GM19025 (cell line): ENCODE data around the gene MED12.

Experiments used
- ATAC-seq: cut with Tn5 transposase; IDR thresholded peaks from one replicate; pipeline ENCODE4 v1.9.1; 2021; ENCODE audit warnings: mild to moderate bottlenecking, low read depth, moderate library complexity; ENCODE audit not compliant: unreplicated experiment

Gene MED12

DNA sequence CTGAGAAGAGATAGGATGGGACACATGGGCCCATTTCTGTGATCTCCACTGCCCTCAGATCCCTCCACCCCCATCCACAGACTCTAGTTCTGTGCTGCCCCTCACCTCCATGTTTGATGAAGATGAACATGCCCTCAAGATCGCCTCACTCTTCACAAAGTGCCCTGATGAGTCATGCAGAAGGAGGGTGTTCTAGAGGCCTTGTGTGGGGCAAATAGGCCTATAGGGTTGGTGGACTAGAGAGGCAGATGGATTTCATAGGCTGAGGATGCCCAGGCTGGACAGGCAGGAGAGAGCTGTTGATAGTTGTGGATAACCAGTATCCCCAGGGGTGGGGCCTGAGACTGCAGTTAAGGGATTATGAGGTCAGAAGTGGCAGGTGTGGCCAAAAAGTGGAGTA is 12.0 kb upstream of the MED12 start, which contains the start of gene CXorf65:
Gene CXorf65 (minus strand): TSS at position 314 of the 400 bp plus-strand sequence. CDS start 184 bp downstream, at position 130.
- no peak for ATAC-seq

DNA sequence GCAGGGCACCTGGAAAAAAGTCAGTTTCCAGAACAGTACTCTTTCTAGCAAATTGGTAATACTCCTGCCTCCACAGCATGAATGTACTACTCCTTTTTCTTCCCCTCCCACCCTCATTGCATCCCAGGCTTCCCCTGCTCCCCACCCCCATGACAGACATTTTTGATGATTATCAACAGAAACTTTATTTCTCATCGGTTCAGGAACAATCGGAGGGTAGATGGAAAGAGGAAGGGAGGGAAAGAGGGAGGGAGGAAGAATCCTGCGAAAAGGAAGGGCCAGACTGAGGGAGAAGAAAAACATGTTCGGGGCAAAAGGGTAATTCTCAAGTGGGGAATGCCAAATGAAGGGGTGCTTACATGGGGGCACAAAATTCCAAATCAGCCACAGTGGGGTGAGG is 11.2 kb upstream of the MED12 start:
- no peak for ATAC-seq

DNA sequence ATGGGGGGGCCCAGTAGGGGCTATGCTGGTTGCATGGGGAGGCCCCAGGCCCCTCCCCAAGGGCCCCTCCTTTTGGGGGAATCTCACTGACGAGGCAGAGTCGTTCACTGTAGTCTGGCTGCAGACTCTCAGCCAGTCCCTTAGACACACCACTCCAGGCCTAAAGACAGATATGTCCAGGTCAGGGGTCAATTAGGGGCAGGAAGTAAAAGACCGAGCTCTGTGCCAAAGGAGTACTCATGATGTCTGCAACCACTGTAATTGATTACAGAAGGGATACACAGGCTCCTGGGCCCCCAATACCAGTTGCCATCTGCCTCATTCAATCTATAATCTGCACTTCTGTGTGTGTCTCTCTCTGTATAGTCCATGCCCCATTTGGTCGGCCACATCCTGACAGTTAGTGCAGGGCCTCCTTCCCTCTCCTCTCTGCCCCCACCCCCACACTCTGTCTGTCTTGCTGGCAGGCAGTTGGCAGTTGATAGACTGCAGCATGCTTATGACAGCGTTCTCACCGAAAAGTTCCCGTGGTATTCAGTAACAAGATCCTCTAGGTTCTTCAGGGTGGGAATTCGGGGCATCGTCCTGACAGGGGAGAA is 10.5 kb upstream of the MED12 start:
- ATAC-seq, result no peak

DNA sequence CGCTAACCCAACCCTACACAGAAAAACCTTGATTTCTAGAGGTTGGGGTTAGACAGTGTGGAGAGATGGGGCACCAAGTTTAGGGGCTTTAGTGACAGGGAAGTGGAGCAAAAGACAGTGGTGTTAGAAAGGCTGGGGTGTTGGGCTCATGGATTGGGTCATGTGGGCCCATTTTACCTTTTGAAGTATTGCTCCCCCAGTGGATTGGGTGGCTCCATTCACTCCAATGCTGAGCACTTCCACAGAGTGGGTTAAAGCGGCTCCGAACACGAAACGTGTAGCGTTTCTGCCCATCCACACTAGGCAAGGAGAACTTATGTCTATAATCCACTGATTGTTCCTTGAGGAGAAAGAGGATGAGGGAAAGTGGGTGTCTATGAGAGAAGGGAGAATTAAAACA is 9.3 kb upstream of the MED12 start:
- no peak for ATAC-seq

DNA sequence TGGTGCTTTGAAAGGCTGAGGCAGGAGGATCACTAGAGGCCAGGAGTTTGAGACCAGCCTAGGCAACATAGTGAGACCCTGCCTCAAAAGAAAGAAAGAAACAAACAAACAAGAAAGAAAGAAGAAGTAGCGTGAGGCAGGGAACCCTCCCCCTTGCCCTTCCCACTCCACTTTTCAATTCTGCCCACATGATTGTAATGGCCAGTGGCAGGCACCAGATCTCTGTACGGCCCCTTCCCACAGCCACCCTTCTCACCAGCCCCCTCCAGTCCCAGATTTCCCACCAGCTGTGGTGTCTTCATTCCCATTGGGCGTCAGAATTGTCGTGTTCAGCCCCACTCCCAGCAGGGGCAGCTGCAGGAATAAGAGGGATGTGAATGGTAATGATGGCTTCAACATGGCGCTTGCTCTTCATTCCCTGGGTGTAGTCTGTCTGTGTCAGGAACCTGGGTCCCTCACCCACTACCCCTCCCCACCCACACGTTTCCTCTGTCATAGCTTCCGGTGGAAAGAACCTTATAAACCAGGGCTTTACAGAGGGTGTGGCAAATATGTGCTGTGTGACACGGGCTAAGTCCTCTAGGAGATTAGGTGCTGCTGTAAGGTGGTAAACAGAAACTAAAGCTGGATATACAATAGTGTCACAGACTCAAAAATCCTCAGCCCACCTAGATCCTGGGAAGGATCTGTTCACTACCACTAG is 7.1 kb upstream of the MED12 start, which contains the start of gene IL2RG:
Gene IL2RG (minus strand): TSS at position 437 of the 703 bp plus-strand sequence. CDS start 38 bp downstream, at position 399.
- ATAC-seq, result peak; percentile 83

DNA sequence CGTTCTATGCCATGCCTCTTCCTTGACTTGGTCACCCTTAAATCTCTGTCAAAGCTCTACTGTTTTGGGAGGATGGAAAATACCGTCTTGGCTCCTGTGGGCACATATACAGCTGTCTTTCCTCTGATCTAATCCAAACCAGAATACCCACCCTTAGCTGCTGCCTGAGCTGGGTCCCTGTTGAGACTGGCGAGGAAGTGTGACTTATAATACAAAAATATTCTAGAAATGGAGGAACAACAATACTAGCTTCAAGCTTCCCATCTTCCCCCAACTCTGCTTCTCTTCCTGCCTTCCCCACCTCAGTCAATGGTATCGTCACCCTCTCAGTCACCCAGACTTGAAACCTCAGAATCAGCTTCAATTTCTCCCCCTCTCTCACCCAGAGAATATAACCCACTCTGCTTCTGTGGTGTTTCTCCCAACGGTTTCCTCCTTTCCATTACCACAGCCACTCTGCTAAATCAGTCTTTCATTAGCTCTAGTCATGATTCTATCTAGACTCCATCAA is 6.4 kb upstream of the MED12 start:
- peak; percentile 27 for ATAC-seq

DNA sequence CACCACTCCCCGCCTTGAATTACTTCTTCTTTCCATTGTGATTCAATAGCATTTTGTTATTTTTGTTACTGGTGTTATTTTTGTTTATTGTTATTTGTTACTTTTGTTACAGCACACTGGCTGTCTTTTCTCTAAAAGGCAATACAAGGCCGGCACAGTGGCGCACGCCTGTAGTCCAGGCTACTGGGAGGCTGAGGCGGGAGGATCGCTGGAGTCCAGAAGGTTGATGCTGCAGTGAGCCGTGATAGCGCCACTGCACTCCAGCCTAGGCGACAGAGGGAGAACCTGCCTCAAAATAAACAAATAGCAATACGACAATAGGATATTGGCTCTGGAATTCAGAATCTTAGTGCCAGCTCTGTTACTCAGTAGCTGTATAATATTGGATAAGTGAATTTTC is 1.0 kb upstream of the MED12 start:
- ATAC-seq, result no peak

DNA sequence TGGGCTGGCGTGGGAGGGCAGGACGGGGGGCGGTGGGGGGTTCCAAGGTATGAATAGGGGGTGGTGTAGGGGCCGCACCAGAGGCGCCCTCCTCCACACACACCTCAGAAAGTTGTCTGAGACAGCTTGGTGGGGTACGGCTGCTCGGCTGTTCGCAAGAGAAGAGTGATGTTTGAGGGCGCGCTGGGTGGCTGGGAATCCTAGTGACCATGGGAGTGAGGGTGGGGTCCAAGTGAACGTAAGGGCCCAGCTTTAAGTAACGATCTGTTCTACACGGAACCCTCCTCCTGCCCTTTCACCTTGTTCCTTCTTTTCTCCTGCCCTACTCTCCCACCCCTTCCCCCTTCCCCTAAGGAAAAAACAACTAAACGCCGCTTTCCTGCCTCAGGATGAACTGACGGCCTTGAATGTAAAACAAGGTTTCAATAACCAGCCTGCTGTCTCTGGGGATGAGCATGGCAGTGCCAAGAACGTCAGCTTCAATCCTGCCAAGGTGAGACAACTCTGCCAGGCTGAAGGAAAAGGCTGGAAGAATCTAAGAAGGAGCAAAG is 664 bp downstream of the MED12 start:
- ATAC-seq, result no peak

DNA sequence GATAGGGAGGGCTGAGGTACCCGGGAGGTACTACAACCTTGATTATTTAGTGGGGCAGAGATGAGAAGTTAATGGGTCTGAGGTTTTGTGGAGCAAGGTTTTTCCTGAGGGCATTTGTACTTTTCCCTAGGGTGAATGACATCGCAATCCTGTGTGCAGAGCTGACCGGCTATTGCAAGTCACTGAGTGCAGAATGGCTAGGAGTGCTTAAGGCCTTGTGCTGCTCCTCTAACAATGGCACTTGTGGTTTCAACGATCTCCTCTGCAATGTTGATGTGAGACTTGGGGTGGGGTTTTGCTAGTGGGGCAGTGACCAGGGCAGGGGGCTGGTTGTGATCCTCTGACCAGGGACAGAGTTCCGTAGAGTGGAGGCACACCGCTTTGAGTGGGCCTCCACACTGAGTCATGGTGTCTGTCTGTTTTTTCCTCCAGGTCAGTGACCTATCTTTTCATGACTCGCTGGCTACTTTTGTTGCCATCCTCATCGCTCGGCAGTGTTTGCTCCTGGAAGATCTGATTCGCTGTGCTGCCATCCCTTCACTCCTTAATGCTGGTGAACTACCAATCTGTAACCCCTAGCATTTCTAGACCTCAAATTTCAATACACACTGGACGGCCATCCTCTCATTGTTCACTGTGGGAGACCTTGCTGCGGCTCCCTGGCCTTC is 9.9 kb downstream of the MED12 start:
- no peak for ATAC-seq

DNA sequence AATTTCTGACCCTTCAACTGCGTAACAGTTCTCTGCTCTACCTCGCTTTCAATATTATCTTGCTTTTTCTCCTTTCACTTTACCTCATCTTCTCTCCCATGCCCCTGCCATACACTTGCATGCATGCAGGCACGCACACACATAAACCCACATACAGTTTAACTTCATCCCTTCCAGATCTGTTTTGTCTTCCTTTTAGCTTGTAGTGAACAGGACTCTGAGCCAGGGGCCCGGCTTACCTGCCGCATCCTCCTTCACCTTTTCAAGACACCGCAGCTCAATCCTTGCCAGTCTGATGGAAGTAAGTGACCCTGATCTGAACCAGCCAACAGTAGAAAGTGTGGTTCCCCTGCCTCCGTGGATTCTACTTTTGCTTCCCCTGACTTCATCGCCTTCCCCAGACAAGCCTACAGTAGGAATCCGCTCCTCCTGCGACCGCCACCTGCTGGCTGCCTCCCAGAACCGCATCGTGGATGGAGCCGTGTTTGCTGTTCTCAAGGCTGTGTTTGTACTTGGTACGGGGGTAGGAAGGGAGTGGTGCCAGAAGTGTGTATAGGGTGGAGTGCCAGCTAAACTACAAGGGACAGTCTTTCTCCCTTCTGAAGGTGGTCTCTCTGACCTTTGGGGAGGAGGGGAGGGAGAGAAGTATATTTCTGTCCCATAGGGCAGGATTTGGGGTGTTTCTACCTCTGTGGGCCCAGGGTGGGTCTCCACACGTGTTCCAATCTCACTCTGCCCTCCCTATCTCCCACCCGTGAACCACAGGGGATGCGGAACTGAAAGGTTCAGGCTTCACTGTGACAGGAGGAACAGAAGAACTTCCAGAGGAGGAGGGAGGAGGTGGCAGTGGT is 10.7 kb downstream of the MED12 start:
- ATAC-seq, result no peak

DNA sequence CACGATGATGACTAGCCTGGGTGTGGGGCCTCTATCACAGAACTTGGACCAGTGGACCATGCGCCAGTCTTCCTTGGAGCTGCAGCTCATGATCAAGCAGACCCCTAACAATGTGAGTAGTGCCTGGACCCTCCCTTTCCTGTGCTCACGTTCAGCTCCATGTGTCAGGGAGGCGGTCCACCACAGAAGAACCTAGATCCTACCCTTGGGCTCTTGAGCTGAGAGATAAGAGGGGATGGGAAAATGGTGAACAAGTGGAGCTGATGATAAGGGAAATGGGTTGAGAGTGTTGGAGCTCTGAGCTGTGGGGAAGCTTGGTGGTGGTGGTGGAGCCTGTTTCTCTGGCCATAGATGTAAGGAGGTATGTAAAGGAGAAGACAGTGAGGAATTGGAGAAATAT is 13.1 kb downstream of the MED12 start:
- no peak for ATAC-seq

DNA sequence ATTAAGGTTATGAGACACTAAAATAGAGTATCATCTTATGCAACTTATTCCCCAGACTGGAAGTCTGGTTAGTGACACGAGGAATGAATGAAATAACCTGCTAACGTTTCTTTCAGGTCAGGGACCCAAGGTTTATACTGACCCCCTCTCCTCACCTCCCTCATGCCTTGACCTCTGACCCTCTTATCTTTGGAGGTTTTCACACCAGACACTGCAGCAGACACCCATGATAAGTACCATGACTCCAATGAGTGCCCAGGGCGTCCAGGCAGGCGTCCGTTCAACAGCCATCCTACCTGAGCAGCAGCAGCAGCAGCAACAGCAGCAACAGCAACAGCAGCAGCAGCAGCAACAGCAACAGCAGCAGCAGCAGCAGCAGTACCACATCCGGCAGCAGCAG is 22.0 kb downstream of the MED12 start:
- no peak for ATAC-seq

DNA sequence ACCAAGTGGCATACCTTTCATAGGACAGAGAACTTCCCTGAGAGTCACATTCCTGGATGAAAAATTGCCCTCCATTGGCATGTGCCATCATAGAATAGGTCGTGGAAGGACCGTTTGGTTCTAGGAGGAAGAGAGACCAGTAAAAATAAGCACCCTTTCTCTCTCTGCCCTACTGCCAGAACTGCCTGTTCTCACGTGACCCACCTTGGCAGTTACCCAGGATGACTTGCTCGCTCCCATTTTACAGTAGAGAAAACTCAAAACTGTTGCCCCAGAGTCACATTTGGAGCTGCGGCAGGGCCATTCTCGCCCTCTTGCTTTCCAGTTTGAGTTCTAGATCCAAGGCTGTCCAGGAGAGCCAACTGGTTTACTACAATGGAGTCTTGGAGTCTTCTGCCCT is 25.1 kb downstream of the MED12 start:
- no peak for ATAC-seq

DNA sequence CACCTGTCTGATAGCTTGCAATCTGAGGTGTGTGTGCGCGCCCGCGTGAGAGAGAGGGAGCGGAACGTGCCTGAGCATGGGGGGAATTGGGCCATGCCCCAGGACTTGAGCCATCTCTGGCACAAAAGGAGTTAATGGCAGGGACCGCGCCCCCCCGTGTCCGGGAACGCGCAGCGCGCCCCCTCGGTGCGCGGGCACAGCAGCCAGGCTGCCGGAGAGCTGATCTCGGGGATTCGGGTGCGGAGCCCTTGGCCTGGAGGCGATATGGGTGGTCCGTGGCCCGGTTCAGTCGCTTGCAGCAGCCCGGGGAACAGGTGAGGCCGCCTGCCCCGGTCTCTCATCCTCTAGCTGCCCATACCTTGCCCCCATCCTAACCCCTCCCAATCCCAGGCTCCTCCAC is 26.3 kb downstream of the MED12 start, which contains the start of gene NLGN3:
Gene NLGN3 (plus strand): TSS at position 191 of the 400 bp plus-strand sequence. CDS start 2,909 bp downstream, outside the sequence.
- ATAC-seq, result no peak

DNA sequence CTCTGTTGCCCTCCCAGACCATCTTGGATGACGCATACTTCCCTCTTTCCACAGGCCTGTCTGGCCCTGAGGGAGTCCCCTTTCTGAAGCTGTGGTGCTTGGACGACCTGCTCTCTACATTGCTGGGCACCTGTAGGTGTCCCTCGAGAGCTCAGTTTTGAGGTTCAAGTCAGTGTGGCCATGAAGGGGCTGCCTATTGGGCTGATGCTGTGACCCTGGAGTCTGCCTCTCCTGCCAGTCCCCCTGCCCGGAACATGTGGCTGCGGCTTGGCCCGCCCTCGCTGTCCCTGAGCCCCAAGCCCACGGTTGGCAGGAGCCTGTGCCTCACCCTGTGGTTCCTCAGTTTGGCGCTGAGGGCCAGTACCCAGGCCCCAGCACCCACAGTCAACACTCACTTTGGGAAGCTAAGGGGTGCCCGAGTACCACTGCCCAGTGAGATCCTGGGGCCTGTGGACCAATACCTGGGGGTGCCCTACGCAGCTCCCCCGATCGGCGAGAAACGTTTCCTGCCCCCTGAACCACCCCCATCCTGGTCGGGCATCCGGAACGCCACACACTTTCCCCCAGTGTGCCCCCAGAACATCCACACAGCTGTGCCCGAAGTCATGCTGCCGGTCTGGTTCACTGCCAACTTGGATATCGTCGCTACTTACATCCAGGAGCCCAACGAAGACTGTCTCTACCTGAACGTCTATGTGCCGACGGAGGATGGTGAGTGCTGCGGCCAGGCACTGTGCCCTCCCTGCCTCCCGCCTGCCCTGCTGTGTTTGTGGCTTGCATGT is 29.3 kb downstream of the MED12 start:
- ATAC-seq, result no peak

DNA sequence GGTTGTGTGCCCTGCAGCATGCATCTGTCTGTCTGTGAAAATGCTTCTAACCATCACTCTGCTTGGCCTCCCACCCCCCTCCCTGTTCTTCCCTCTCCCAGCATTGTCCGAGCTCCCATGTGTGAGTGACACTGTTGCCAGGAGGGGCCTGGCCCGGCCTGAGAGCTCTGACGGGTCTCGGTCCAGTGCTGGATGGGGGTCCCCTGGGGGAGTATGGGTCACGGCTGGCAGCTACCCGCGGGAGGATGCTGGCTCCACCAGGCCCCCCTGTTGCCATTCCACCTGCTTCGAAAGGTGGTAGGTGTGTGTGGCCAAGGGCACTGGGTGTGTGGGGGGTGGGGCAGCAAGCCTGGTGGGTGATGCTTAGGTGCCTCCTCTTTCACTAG is 29.9 kb downstream of the MED12 start:
- ATAC-seq, result no peak

DNA sequence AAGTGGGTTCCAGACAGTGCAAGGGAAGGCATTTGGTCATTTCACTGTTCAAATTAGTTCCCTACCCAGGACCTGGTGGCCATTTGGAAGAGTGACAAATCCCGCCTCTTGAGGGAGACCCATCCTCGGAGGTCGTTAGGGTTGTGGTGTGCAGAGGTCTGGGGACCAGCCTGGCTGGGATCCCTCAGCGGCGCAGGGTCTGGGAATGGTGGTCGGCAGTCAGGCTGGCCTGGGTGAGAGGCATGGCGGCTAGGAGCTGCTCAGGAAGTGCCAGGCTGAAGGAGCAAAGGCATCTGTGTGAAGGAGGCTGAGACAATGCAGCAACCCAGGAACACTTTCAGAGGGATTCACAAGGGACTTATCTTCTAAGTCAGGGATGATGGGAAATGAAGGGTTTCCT is 33.0 kb downstream of the MED12 start:
- ATAC-seq, result no peak

DNA sequence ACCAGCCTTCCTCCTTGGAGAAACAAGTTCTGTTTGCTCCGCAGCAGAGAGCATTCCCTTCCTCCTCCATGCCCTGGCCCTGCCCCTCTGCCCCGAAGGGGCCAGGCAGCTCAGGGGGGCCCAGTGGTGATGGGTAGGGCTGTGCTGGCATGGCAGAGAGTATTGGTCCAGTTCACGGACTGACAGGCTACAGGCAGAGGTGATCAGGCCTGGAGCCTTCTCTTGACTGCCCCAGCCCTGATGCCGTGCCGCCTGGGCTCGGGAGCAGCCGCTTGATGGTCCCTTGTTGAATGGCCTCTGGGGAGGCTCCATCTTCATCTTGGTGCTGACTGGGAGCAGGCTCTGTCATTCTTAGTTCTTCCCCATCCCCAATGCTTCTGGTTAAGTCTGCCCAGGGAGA is 35.8 kb downstream of the MED12 start:
- ATAC-seq, result no peak

DNA sequence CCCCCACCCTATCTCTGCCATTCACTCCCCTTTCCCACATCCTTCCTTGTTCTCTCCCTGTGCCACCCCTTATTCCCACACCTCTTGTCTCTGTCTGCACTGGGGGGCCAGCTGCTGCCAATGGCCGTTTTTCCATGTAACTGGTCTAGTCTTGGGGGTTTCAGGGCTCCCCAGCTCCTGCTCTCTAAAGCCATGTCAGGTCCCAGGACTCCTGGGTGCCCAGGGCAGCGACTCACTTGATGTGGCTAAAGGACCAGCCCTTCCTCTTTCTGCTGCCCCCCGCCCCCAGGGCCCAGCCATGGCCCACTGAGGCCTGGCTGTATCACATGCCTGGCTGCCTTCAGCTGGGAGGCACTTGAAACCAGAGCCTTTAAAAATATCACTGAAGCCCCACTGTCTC is 36.2 kb downstream of the MED12 start:
- no peak for ATAC-seq
